Pulmonary artery endothelial cell (primary cell): ENCODE data around the gene ATXN1. TPM values are rescaled to one million over a fixed set of nuclear protein-coding genes. Genes with fewer than 3 reads are reported as not detected.
"Not testable (repeated sequence)": the region's sequence is repeated elsewhere in the genome, so short reads cannot be mapped to it uniquely, and the experiment has no call there.

Experiments
- DNase-seq: peaks from one replicate; pipeline ENCODE4 v3.0.0-alpha.2; 2011; ENCODE audit warnings: low read depth, low spot score
- total RNA-seq: library from RNA; depleted of rRNA; stranded (reverse); fragments of >200 nt; gene quantifications from 2 replicates; pipeline ENCODE4 v1.2.3, GENCODE V29; 2014

Gene ATXN1
- total RNA-seq, 1 donor from 2014 or later = 14.2 TPM

DNA sequence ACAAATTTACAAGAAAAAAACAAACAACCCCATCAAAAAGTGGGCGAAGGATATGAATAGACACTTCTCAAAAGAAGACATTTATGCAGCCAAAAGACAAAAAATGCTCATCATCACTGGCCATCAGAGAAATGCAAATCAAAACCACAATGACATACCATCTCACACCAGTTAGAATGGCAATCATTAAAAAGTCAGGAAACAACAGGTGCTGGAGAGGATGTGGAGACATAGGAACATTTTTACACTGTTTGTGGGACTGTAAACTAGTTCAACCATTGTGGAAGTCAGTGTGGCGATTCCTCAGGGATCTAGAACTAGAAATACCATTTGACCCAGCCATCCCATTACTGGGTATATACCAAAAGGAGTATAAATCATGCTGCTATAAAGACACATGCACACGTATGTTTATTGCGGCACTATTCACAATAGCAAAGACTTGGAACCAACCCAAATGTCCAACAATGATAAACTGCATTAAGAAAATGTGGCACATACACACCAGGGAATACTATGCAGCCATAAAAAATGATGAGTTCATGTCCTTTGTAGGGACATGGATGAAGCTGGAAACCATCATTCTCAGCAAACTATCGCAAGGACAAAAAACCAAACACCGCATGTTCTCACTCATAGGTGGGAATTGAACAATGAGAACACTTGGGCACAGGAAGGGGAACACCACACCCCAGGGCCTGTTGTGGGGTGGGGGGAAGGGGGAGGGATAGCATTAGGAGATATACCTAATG lies 58.5 kb downstream of the ATXN1 start:
- not testable (repeated sequence) for DNase-seq

GRCh38 chr6:16700916-16701234 lies 60.4 kb downstream of the ATXN1 start:
- DNase-seq = no peak

DNA sequence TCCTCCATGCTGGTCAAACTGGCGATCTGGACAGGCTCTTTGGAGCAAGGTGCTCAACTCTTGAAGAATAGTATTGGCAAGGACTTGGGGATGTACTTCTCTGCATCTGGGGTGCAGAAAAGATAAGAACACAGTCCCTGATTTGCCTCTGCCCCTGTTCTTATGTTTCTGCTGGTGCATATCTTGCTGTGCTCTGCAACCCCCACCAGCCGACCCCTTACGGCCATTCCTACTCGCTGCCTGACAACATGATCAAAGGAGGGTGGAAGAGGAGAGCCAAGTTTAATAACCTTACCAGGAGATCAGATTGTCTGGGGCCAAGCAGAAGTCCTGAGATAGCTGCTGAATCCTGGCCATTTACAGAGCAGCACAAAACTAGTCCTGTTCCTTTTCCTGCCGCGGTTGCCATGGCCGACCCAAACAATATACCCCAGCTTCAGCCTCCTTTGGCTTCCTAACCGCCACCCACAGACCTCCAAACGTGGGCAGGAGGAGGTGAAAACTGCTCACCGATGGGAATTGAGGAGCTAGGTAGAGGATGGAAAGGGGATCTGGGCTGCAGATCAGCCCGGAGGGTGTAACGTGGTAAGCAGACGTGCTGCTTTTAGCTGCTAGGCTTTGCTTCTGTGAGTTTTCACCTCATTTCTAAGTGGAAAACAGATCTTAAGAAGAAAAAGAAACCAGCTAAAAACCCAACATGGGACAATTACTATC lies 60.9 kb downstream of the ATXN1 start:
- DNase-seq = no peak

DNA sequence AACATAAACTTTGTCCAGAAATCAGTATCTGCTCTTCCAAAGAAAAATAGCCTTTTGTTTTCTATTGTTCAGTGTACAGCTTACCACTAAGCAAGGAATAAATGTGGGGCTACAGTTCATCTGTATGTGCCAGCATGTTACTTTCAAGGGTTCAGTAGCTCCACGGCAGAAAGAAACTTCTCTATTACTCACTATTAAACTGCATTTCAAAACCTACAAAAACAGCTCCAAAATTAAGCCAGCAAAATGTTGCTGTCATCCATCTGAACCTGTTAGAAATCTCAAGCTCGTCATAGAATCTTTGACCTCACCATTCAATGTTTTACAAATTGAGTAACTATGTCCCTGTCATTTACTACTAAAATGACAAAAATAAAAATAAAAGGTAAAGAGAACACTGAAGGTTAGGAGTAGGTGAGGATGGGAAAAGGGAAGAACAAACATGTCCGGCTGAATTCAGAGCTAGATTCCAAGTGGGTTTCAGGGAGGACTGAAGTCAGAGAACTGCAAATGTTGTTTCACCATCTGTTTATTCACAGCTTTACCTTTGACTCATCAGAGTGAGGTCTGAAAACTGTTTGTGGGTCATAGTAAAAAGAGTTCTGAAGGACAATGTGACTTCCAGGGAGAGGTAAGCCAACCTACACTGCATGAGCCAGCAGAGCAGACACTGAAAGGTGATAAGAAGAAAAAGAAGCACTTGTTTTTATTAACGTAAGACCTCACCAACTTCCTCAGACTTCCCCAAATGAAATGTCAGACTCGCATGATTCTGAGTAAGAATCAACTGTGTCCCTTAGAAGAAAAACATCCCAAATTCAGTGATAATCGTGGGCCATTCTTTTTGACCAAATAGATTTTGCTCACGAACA lies 62.0 kb downstream of the ATXN1 start:
- DNase-seq = no peak

DNA sequence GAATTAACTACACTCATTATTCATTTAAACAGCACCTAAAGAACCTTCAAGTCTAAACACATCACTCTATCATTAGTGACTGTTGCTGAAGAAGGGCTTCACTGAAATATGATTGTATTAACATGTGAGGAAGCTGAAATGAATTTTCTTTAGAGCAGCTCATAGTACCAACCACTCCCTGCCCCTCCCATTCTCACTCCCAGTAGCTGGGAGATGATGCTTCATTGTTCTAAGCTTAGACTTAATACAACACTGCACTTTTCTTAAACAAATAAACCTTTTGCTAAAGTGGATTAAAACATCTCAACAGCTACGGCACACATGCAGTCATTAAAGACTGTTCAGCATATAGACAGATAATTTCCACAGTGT lies 63.1 kb downstream of the ATXN1 start:
- DNase-seq = no peak

- DNase-seq = no peak
Measured at GRCh38 chr6:16697437-16698161, 63.7 kb downstream of the ATXN1 start.

DNA sequence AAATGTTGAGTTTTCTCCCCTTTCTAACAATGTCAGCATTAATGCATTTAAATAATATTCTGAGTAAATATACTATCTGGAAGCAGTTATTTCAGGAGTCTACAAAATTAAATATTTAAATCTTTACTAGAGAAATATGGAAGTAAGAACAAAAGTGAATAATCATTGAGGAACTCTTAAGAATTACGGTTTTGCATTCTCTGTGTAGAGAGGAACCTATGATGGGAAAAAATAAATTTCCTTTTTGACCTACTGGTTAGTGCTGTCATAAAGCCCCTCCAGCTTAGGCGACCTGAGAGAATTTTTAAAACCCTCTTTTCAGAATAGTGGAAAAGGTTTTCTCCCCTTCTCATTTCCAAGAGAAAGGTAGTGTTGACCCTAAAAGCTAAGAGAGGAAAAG lies 64.8 kb downstream of the ATXN1 start:
- DNase-seq = no peak

DNA sequence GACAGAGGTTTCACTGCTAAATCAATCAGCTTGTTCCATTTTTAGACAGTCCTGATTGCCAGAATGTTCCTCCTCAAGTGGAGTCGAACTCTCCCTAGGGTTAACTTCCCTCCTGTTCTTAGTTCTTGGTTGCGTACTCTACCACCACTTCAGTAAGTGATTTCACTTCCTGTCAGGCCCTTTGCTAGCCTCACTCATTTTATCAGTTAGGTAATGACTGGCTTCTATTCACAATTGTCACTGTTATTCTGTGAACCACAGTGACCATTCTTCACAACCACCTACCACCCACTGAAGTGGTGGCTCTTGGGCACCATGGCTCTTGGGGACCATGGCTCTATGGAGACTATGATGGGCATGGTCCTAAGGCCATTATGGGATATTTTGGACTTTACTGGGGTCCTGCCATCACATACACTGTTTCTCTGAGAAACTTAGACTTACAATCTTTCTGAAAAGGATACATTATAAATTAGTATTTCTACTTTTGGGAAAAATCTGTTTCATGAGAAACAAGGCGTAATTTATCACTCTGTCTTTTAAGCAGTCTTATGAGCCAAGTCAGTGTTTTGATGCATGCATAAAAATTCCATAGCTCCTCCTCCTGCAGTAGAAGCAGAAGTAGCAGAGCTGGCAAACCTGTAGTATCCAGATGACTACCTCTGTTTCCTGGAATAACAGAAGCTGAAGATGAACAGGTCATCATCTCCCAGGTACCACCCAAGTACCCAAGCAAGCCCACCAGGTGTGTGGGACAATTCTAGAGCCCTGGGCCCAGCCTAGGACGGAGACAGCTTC lies 66.3 kb downstream of the ATXN1 start:
- DNase-seq = no peak

DNA sequence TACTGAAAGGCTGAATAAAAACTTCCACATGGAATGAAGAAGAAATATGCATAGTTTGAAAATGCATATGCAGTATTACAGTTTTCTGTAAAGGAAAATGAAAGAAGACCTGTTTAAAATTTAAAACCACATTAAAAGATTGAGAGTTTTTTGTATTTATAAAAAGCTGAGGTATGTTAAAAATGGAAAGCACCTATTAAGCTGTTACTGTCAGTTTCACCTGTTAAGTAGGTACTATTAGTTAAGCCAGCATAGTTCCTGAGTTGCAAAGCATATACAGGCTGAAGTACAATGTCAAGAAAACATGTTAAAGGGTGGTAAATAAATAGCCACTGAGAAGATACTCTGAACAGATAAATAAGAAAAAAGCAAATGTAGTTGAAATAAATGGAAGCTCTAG lies 69.9 kb downstream of the ATXN1 start:
- no peak for DNase-seq

GRCh38 chr6:16690608-16691142 lies 70.6 kb downstream of the ATXN1 start:
- DNase-seq = no peak

- no peak for DNase-seq
Measured at GRCh38 chr6:16689788-16690607, 71.3 kb downstream of the ATXN1 start.

GRCh38 chr6:16688984-16689636 lies 72.2 kb downstream of the ATXN1 start:
- peak; percentile 81 for DNase-seq

DNA sequence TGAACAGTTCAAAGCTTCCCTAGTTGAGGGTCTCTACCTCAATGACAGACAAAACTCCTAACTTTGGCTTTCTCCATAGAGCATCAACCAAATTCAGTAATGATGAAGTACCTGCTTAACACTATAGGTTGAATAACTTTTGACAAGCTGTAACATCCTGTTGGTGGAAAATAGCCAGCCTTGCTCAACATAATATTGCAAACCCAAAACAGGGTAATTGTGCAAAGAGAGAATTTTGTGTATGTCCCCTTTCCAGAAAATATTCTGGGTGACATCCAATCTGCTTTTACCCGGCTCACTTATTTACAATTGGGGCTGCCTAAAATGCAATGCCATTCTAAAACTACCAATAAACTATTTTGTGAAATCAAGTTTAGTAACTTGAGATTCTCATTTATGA lies 72.8 kb downstream of the ATXN1 start:
- DNase-seq = no peak

DNA sequence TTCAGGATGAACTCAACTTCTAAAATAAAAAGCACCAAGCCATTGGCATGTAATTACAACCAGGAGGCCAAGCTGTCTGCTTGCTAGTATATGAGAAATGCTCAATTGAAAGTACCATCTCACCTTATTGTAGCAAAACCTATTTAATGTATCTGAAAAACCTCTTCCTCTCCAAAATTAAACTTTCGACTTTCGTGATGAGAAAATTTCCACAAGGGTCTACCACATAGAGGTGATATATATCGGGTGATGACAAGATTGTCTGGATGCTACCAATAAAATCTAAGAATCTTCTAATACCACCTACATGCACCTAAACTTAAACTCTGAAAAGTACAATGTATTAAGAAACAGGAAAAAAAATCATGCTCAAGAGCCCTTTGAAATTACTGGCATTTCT lies 74.2 kb downstream of the ATXN1 start:
- DNase-seq = no peak

GRCh38 chr6:16684896-16685554 lies 76.2 kb downstream of the ATXN1 start:
- DNase-seq = no peak

- no peak for DNase-seq
Measured at GRCh38 chr6:16684195-16684689, 77.0 kb downstream of the ATXN1 start.

GRCh38 chr6:16683641-16684194 lies 77.5 kb downstream of the ATXN1 start:
- no peak for DNase-seq

GRCh38 chr6:16681260-16681873 lies 79.9 kb downstream of the ATXN1 start:
- DNase-seq = no peak
